ENCODE measurements around the gene AMN.

DNA sequence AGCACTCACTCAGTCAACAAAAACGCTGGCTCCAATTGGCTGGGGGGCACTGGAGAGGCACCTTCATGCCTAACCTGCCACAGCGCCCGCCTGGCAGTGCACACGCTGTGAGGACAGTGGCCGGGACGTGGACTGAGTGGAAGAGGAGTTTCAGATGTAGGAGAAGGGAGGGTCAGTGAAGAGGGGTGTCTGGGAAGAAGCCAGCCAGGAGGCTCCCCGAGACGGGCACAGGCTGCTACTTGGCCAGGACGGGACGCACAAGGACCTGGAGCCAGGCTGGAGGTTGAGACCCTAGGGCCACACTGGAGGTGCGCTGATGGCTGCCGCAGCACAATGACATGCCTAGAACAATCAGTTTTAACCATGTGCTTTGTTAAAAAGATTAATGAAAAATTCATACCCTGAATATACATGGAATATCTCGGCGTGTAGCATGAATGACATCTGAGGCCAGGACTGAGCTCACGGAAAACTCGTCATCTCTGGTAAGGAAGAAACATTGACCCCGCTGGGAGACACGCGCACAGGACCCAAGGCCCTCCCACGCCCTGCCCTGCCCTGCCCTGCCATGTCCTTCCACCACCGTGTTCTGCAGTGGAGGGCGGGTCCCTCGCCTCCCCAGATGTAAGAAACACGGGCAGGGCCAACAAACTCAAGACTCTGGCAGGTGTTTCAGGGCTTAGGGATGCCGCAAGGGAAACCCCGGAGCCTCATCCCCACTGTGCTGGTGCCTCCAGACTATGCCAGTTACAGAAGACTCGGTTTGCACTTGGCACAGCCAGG, 25.0 kb downstream of the AMN start:
- TF ChIP-seq, protein P1, sequence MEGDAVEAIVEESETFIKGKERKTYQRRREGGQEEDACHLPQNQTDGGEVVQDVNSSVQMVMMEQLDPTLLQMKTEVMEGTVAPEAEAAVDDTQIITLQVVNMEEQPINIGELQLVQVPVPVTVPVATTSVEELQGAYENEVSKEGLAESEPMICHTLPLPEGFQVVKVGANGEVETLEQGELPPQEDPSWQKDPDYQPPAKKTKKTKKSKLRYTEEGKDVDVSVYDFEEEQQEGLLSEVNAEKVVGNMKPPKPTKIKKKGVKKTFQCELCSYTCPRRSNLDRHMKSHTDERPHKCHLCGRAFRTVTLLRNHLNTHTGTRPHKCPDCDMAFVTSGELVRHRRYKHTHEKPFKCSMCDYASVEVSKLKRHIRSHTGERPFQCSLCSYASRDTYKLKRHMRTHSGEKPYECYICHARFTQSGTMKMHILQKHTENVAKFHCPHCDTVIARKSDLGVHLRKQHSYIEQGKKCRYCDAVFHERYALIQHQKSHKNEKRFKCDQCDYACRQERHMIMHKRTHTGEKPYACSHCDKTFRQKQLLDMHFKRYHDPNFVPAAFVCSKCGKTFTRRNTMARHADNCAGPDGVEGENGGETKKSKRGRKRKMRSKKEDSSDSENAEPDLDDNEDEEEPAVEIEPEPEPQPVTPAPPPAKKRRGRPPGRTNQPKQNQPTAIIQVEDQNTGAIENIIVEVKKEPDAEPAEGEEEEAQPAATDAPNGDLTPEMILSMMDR (IDR thresholded peaks at IDR 0.05; ENCODE audit: poor library complexity): no peak
- no peak for TF ChIP-seq EZH2phosphoT487 (IDR thresholded peaks at IDR 0.05; ENCODE audit: low read depth, severe bottlenecking, unreplicated experiment)
